Right lobe of liver (tissue), 4 donors: ENCODE data around the gene DNASE1.

Source experiments
- CTCF ChIP-seq, 4 donors: fragments of 200-600 bp in 3 of 4; fragments of 450-650 bp in 1 of 4; IDR thresholded peaks; one replicate each; pipeline versions ENCODE4 v1.5.1 to v1.8.0; 2016 to 2022; ENCODE audit warnings: antibody characterized with exemption in 4 of 4, mild to moderate bottlenecking in 2 of 4
- POLR2A ChIP-seq: fragments of 450-650 bp; IDR thresholded peaks from one replicate; pipeline ENCODE4 v1.6.1; 2017; ENCODE audit warnings: antibody characterized with exemption, mild to moderate bottlenecking
- donor health status: DM: no; HTN: no; CAD: no.
- donor health status: DM: no; HTN: no; CAD: no.
- donor health status: DM: no; HTN: yes; CAD: no.

DNA sequence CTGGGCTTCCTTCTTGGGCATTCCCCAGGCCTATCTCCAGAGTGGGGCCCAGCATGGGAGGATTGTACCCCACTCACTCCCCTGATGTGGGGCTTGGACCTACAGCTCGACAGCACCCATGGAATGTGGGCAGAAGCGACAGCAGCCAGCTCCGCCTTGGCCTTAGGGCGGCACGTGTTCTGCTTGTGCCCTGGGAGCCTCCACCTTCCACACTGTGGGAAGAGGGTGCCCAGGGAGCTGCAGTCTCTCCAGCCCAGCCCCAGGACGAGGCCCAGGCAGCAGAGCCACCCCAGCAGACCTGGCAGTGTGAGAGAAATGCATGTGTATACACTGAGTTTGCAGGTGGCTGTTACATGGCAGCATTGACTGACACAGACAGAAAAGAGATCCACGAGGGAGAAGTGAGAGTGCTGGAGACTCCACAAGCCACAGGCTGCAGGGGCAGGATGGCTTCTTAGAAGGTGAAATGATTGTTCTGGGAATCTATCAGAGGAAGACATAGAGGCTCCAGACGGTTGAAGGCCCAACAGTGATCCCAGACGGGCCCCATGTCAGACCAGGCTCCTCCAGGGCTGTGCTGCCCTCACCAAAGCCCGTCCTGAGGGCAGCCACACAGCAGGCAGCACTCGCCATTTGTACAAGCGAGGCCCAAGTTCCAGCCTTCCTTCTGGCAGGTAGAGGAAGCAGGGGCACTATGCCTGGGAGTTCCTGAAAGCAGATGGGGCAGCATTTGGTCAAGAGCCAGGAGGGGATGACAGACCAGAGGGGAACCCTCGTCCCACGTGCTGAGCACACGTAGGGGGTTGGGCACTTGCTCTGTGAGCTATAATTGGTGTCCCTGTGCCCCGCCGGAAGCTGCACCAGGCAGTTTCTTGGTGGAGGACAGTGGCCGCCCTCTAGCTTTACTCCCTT lies 2.8 kb upstream of the DNASE1 start:
- no peak for TF ChIP-seq CTCF (IDR thresholded peaks at IDR 0.05)
- no peak for TF ChIP-seq POLR2A
